Natural killer cell (primary cell): ENCODE measurements around the gene KRTAP5-8. TPM values are rescaled to one million over a fixed set of nuclear protein-coding genes. Genes with fewer than 3 reads are reported as not detected.
"Not testable (repeated sequence)": the region's sequence is repeated elsewhere in the genome, so short reads cannot be mapped to it uniquely, and the experiment has no call there.

Experiments used
- ATAC-seq, 3 donors: fragments of 150-1000 bp in 2 of 3; fragments of 200-7000 bp in 1 of 3; cut with Tn5 transposase; 1 replicate in 1 of 3; 2 replicates in 2 of 3; pipeline ENCODE4 v1.10.0; 2021; ENCODE audit warnings: mild to moderate bottlenecking in 2 of 3, moderate library complexity in 2 of 3
- DNase-seq, 2 donors: peaks; one replicate each; pipeline versions ENCODE4 v3.0.0 to v3.0.0-alpha.2; 2013 to 2021; ENCODE audit warnings: mixed read lengths in 1 of 2
- H3K27ac ChIP-seq: one replicate; pipeline ENCODE4 v1.5.1; 2013; ENCODE audit warnings: mild to moderate bottlenecking, low read length
- H3K27me3 ChIP-seq: one replicate; pipeline ENCODE4 v1.6.1; 2013; ENCODE audit warnings: low read length; ENCODE audit not compliant: control insufficient read depth, insufficient read depth
- H3K36me3 ChIP-seq: one replicate; pipeline ENCODE4 v1.6.1; 2013; ENCODE audit warnings: low read length; ENCODE audit not compliant: control insufficient read depth, insufficient read depth
- H3K4me1 ChIP-seq: one replicate; pipeline ENCODE4 v1.6.1; 2013; ENCODE audit warnings: low read length; ENCODE audit not compliant: control insufficient read depth, insufficient read depth
- H3K4me3 ChIP-seq: one replicate; pipeline ENCODE4 v1.5.1; 2013; ENCODE audit warnings: low read length
- H3K9me3 ChIP-seq: one replicate; pipeline ENCODE4 v1.6.1; 2013; ENCODE audit warnings: low read length; ENCODE audit not compliant: control insufficient read depth, insufficient read depth
- H3K27ac Mint-ChIP-seq, 2 donors: one replicate each; pipeline ENCODE4 v1.8.0; 2022; ENCODE audit warnings: mild to moderate bottlenecking in 2 of 2, mixed read lengths in 2 of 2, moderate library complexity in 1 of 2
- H3K27me3 Mint-ChIP-seq, 2 donors: one replicate each; pipeline ENCODE4 v1.8.0; 2022; ENCODE audit warnings: low read depth in 2 of 2, mixed read lengths in 2 of 2
- H3K36me3 Mint-ChIP-seq: one replicate; pipeline ENCODE4 v1.8.0; 2022; ENCODE audit warnings: mixed read lengths
- H3K4me1 Mint-ChIP-seq, 2 donors: one replicate each; pipeline ENCODE4 v1.8.0; 2022; ENCODE audit warnings: mixed read lengths in 2 of 2
- H3K4me3 Mint-ChIP-seq: one replicate; pipeline ENCODE4 v1.8.0; 2022; ENCODE audit warnings: mild to moderate bottlenecking, moderate library complexity, mixed read lengths
- H3K9me3 Mint-ChIP-seq, 2 donors: one replicate each; pipeline ENCODE4 v1.8.0; 2022; ENCODE audit warnings: mixed read lengths in 2 of 2
- CTCF ChIP-seq: fragments of 200-600 bp; IDR thresholded peaks from one replicate; pipeline ENCODE4 v1.8.0; 2022; ENCODE audit warnings: antibody characterized with exemption
- WGBS: methylation state at CpG from one replicate; pipeline ENCODE4 v1.1.7; 2013; ENCODE audit warnings: missing lambda C conversion rate; ENCODE audit not compliant: insufficient coverage; 5-methylcytosine and 5-hydroxymethylcytosine counted together
- intact Hi-C: fragments of 100-400 bp; cut with micrococcal nuclease; formaldehyde crosslinking; loops from one replicate; pipeline ENCODE4 v1.14.2; 2022
- total RNA-seq, 4 donors: library from RNA; stranded (reverse); fragments of 120-200 nt in 1 of 4; gene quantifications; one replicate each; pipeline versions ENCODE4 v1.2.3 to v1.2.4, GENCODE V29; 2013 to 2022

Gene KRTAP5-8
- total RNA-seq, 3 donors from 2014 or later (not counting 1 experiment from before 2014, with no cell fraction given) = not detected

- TF ChIP-seq CTCF = no peak
- H3K27me3 Mint-ChIP-seq = no peaks in the 10 kb centered on the region
- Histone ChIP-seq H3K9me3 (no peaks in the 10 kb centered on the region), H3K27ac (no peak overlapping the region), H3K4me1 (no peaks in the 10 kb centered on the region), H3K36me3 (no peaks in the 10 kb centered on the region), H3K27me3 (no peaks in the 10 kb centered on the region), H3K4me3 (no peak overlapping the region)
- H3K36me3 Mint-ChIP-seq = no peaks in the 10 kb centered on the region
- no peaks in the 10 kb centered on the region for H3K4me1 Mint-ChIP-seq
- DNase-seq = no peak
- no peaks in the 10 kb centered on the region for H3K9me3 Mint-ChIP-seq
- WGBS = 82% methylated on average over 10 of the region's 10 CpGs
- peak in 1 of 3 donors; percentile 24 for ATAC-seq
- H3K27ac Mint-ChIP-seq = no peak overlapping the region
- intact Hi-C loops = no loop called here
- no peak overlapping the region for H3K4me3 Mint-ChIP-seq
These were observed 5.7 kb upstream of the KRTAP5-8 start for GRCh38 chr11:71532036-71532610.

GRCh38 chr11:71534711-71535608 is 2.9 kb upstream of the KRTAP5-8 start:
- H3K4me1 ChIP-seq, H3K27ac Mint-ChIP-seq, H3K27me3 ChIP-seq, H3K36me3 Mint-ChIP-seq, H3K4me1 Mint-ChIP-seq, H3K4me3 Mint-ChIP-seq, ATAC-seq, H3K27ac ChIP-seq, DNase-seq, H3K4me3 ChIP-seq, H3K9me3 ChIP-seq, H3K27me3 Mint-ChIP-seq, intact Hi-C loops, H3K36me3 ChIP-seq, H3K9me3 Mint-ChIP-seq: not testable (repeated sequence)
- 65% methylated on average over 17 of the region's 17 CpGs for WGBS

- H3K27me3 Mint-ChIP-seq = peaks cover 0 to 7% of the 10 kb centered on the region in 2 donors
- no peaks in the 10 kb centered on the region for H3K9me3 Mint-ChIP-seq
- H3K4me3 Mint-ChIP-seq = no peak overlapping the region
- H3K4me1 ChIP-seq = no peaks in the 10 kb centered on the region
- no peaks in the 10 kb centered on the region for H3K27me3 ChIP-seq
- no peaks in the 10 kb centered on the region for H3K9me3 ChIP-seq
- no peak overlapping the region for H3K4me3 ChIP-seq
- 92% methylated on average over 9 of the region's 9 CpGs for WGBS
- no peaks in the 10 kb centered on the region for H3K4me1 Mint-ChIP-seq
- H3K27ac Mint-ChIP-seq = no peak overlapping the region
- TF ChIP-seq CTCF = no peak
- no peaks in the 10 kb centered on the region for H3K36me3 Mint-ChIP-seq
- ATAC-seq = no peak
- no peak for DNase-seq
- no peaks in the 10 kb centered on the region for H3K36me3 ChIP-seq
- H3K27ac ChIP-seq = no peak overlapping the region
- intact Hi-C loops = no loop called here
These were observed 2.0 kb upstream of the KRTAP5-8 start for GRCh38 chr11:71535825-71536224.

- Histone ChIP-seq H3K9me3 (no peaks in the 10 kb centered on the region), H3K36me3 (no peaks in the 10 kb centered on the region), H3K4me3 (no peak overlapping the region), H3K27me3 (no peaks in the 10 kb centered on the region), H3K4me1 (no peaks in the 10 kb centered on the region), H3K27ac (no peak overlapping the region)
- H3K27ac Mint-ChIP-seq = no peak overlapping the region
- WGBS = 94% methylated on average over 8 of the region's 9 CpGs
- no peak overlapping the region for H3K4me3 Mint-ChIP-seq
- peaks cover 4 to 7% of the 10 kb centered on the region in 2 donors for H3K27me3 Mint-ChIP-seq
- intact Hi-C loops = no loop called here
- no peaks in the 10 kb centered on the region for H3K9me3 Mint-ChIP-seq
- TF ChIP-seq CTCF = no peak
- ATAC-seq (no peak), DNase-seq (no peak)
- no peaks in the 10 kb centered on the region for H3K36me3 Mint-ChIP-seq
- H3K4me1 Mint-ChIP-seq = no peaks in the 10 kb centered on the region
These were observed 288 bp upstream of the KRTAP5-8 start for GRCh38 chr11:71537537-71537936.
